Fibroblast of skin of left quadriceps (primary cell): ENCODE results near the gene AMN1.
"Not testable (repeated sequence)": the region's sequence is repeated elsewhere in the genome, so short reads cannot be mapped to it uniquely, and the experiment has no call there.

Experiments used
- DNase-seq, 2 experiments: peaks; one replicate each; pipeline ENCODE4 v3.0.0-alpha.2; 2013; ENCODE audit warnings: low read depth in 2 of 2

AMN1 gene

GRCh38 chr12:31728917-31729640, at the start of gene AMN1:
TSS of gene AMN1 (minus strand) at chr12:31729021. CDS start at chr12:31729008, 13 bp downstream.
- peak; percentile 99 for DNase-seq

GRCh38 chr12:31773867-31774266, 45.0 kb upstream of the AMN1 start:
- DNase-seq: no peak

- no peak for DNase-seq
Measured at GRCh38 chr12:31773223-31773750, 44.5 kb upstream of the AMN1 start.

- no peak for DNase-seq
Measured at GRCh38 chr12:31772685-31773222, 43.9 kb upstream of the AMN1 start.

- no peak for DNase-seq
Measured at GRCh38 chr12:31772186-31772585, 43.4 kb upstream of the AMN1 start.

GRCh38 chr12:31768046-31768445, 39.2 kb upstream of the AMN1 start:
- no peak for DNase-seq

GRCh38 chr12:31765931-31766330, 37.1 kb upstream of the AMN1 start:
- no peak for DNase-seq

GRCh38 chr12:31759632-31760459, 31.0 kb upstream of the AMN1 start:
- no peak for DNase-seq

- not testable (repeated sequence) for DNase-seq
Measured at GRCh38 chr12:31758297-31758696, 29.5 kb upstream of the AMN1 start.

- no peak for DNase-seq
Measured at GRCh38 chr12:31756977-31757420, 28.2 kb upstream of the AMN1 start.

GRCh38 chr12:31752450-31752849, 23.6 kb upstream of the AMN1 start:
- no peak for DNase-seq

- no peak for DNase-seq
Measured at GRCh38 chr12:31751085-31751484, 22.3 kb upstream of the AMN1 start.

- DNase-seq: no peak
Measured at GRCh38 chr12:31750747-31751039, 21.9 kb upstream of the AMN1 start.

- DNase-seq: peak; percentile 80 to 83
Measured at GRCh38 chr12:31749024-31749704, 20.3 kb upstream of the AMN1 start.

- DNase-seq: no peak
Measured at GRCh38 chr12:31745242-31745641, 16.4 kb upstream of the AMN1 start.

GRCh38 chr12:31744363-31744762, 15.5 kb upstream of the AMN1 start:
- not testable (repeated sequence) for DNase-seq

GRCh38 chr12:31742891-31743290, 14.1 kb upstream of the AMN1 start:
- no peak for DNase-seq

- no peak for DNase-seq
Measured at GRCh38 chr12:31740628-31741027, 11.8 kb upstream of the AMN1 start.

- no peak for DNase-seq
Measured at GRCh38 chr12:31737763-31738162, 8.9 kb upstream of the AMN1 start.

- no peak for DNase-seq
Measured at GRCh38 chr12:31737345-31737744, 8.5 kb upstream of the AMN1 start.

- DNase-seq: peak in 1 of 2 experiments; percentile 51
Measured at GRCh38 chr12:31736472-31736871, 7.7 kb upstream of the AMN1 start.
